SIG-M5 treated with dmso at 0.1 percent for 504 hours (cell line): ENCODE measurements around the gene PCNX2.

ENCODE experiments used
- DNase-seq: peaks from one replicate; lab custom pipeline; 2025; ENCODE audit not compliant: unreplicated experiment; lab: John Stamatoyannopoulos, UW

PCNX2 gene

DNA sequence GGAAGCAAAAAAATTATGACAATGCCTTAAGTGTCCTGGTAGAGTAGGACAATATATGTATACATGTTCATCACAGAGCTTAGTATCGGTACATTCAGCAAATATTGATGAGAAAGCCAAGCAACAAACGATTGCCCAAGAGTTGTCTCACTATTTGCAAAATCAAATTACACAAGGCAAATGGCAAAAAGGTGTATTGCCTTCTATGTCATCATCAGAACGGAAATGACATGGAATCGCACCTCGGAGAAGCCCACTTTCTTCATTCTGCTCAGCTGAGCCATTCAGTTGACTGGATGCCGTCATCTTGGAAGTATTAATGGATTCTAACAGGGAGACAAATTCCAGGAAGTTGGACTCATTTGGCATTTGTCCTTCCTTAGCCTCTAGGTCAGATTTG, 37.7 kb downstream of the PCNX2 start:
- no peak for DNase-seq

DNA sequence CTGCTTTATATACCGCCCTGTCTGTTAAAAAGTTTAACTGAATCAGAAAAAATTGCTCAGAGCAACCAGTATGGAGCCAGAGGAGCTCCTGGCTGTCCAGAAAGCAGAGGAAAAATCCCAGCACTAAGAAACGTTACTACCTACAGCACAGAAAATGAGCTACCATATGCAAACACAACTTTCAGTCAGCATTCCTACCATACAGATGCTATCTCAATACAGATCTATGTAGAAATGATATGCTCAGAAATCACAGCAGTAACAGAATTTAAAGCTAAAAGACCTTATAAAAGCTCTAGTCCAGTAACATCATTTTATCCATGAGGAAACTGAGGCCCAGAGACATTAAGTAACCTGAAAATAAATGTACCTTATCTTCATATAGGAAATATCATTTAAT, 38.7 kb downstream of the PCNX2 start:
- no peak for DNase-seq

DNA sequence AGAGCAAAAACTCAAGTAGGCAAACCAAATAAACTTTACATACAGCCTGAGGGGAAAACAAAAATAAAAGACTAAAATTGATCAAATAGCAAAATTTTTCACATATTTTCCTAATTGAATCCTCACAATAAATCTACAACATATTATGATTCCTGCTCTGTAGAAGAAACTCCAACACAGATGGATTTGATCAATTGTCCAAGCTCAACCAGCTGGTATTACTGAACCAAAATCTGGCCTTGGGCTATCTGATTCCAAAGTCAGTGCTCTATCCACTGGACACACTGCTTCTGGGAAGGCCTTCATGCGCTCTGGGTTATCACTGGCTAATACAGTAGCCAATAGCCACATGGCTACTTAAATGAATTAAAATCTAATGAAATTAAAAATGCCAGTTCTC, 39.3 kb downstream of the PCNX2 start:
- DNase-seq, result no peak

DNA sequence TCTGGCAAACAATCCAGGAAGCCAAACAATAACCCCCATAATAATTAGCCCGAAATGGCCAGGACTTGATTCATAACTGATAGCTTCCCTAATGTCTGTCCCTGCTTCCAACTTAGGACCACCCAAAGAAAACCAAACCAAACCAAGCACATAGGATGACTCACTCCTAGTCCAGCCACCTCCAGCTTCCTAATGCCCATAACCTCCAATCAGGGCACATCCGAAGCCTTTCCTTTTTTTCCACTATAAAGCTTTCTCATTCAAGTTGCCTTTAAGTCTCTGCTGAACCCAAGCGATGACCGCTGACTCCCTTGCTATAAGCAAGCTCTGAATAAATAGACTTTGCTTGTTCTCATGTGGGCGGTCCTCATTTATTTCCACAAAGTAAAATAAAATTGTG, 40.4 kb downstream of the PCNX2 start:
- no peak for DNase-seq

DNA sequence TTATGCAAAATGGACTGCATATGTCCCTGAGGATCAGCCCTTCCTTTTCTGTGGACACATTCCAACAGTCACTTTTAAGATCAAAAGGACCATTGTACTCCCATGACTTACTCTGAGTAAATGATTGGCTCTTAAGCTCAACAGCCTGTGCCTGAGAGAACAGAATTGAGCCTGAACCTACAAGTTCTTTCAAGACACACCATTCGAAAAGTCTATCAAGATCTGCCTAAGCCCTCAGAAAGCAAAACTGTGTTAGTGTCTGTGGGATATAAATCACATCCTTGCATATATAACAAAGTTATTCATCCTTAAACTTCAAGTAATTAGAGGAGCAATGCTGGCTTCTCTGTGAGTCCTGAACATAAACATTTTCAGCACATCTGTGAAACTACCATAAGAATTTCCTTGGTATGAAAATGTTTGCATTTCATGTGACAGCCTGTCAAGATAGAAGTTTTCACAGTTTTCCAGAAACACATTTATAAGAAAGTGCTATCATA, 41.6 kb downstream of the PCNX2 start:
- no peak for DNase-seq

DNA sequence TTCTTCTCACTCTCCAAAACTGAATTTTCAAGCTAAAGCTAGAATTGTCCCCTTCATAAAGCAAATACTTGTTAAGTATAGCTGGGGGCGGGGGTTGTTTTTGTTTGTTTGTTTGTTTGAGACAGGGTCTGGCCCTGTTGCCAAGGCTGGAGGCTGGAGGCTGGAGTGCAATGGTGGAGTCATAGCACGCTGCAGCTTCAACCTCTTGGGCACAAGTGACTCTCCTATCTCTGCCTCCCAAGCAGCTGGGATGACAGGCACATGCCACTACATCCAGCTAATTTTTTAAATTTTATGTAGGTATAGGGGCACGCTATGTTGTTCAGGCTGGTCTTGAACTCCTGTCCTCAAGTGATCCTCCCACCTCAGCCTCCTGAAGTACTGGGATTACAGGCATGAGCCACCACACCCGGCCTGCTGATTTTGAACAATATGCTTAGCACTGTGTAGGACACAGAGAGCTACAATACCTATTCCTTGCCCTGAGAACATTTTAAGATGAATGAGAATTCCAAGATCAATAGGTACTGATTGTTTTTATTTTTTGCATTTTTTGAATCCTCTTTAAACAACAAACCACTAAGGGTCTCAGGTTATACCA, 42.2 kb downstream of the PCNX2 start:
- no peak for DNase-seq

DNA sequence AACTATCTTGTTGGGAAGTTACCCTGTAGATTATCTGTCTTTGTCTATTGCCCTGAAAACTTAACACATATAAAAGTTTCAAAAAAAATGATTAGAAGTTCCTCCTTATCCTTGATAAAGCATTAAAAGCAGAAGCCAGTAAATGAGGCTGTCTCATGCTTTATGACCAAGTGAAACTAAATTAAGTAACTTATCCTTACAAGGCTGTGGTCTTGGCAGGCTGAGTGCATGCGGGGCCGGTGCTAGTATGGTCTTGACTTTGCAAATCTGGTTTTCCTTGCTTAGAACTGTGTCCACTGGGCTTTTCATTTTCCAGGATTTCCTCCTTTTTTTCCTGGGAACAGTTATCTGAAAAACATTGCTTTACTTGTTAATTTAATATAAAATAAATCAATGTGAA, 43.1 kb downstream of the PCNX2 start:
- DNase-seq, result peak; percentile 66

DNA sequence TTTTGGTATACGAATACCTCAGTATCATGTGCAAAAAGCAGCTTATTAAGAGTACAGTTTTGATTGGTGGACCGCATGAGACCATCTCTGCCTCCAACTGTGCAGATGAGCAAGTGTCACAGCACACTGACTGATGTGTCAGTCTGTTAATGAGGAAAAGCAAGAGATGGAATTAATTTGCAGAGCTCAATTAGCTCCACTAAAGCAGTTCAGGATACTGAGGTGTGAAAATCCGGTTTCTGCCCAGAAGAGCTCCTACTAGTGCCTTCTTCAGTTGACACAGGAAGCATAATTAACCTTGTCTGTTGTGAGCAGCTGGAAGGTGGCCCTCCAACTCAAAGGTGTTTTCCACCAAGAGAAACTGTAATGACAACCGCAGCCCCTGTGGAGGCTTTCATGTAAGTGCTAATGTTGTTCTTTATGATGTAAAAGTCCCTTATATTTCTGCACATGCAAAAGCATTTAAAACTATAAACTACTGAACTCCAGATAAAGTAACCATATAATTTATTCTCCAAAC, 44.3 kb downstream of the PCNX2 start:
- DNase-seq, result no peak

DNA sequence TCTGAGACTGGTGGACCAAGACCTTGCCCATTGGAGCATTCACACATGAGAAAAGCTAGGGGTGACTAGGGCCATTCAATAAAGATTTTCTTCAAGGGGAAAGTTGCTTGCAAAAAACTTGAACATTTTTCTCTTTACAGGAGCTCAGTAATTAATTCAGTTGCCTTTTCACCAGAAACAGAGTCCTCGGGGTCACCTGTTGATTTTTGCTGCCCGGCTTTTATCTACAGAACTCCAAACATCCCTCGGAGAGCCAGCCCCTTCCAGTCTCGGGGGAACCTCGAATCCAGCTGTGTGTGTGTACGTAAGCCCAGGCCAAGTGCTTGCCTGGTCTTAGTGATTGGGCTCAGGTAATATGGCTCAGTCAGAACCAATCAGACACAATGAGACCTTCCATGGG, 47.5 kb downstream of the PCNX2 start:
- no peak for DNase-seq

DNA sequence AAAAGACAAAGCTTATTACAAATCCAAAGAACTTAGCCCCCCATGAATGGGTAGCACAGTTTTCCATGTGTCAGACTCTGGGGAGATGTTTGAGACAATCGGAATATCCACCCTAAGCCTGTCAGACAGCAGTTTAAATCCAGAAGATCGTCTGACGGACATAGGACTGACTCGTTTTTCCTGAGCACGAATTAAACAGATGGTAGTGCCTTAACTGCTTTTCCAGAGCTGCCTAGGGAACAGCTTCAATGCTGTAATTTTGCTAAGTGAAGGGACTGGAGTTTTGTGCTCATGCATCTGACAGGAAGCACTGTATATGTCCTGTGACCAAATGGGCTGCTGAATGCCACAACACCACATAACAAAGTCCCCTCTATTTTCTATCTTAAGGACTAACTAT, 48.6 kb downstream of the PCNX2 start:
- no peak for DNase-seq

DNA sequence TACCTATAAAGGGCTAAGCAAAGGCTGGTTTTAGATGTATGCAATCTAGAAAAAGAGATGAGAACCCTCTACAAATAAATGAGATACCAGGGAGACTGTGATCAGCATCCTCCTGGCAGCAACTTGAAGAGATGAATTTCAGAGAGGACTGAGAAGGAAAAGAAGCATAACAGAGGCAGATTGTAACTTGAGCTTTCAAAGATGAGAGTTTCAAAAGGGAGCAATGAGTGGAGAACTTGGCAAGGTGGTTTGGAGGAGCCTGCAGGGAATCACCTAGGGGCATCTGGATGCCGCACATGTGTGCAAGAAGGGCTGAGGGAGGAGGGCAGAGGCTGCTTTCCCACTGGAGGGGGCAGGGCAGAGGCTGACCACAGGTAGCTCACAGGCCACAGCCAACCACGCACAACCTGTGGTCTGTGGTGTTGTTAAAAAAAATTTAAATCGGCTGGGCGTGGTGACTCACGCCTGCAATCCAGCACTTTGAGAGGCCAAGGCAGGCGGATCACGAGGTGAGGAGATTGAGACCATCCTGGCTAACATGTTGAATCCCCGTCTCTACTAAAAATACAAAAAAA, 50.2 kb downstream of the PCNX2 start:
- DNase-seq, result no peak

DNA sequence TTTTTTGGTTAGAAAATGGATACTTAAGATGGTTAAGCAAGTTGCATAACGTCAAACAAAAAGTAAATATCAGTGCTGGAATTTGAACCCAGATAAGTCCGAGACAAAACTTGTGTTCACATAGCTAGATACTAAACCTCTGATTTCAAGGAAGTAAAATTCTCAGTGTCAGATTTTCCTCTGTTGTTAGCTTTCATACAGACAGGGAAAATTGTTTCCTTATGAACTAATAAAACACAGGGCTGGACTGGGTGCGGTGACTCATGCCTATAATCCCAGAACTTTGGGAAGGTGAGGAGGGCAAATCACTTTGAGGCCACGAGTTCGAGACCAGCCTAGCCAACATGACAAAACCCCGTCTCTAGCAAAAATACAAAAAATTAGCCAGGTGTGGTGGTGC, 51.3 kb downstream of the PCNX2 start:
- no peak for DNase-seq

DNA sequence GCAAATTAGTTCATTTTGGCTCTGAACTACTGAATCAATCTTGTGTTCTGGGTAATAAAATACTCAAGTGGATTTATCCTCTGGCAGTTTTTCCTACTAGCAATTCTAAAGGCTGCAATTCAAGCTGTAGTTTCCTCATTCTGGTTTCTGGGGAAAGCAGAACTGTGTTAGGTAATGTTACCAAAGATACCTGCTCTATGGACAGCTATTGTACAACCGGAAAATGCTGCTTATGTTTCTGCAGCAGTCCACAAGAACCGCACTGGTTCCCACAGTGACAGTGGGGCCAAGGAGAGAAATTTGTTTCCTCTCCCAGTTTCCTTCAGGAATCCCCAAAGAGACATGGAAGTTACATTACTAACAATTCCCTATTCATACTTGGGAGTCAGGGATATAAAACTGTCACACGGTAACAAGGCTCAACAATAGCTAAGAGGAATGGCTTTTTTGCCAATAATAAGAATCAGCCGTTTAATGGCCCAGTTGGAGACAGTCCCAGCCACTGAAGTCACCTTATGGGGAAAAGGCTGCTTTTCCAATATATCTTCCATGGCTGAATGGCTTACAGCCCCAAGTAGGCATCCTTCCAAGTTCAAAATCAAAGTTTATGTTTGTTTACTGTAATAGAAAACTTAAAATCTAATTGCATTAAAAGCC, 52.6 kb downstream of the PCNX2 start:
- DNase-seq, result peak; percentile 87

DNA sequence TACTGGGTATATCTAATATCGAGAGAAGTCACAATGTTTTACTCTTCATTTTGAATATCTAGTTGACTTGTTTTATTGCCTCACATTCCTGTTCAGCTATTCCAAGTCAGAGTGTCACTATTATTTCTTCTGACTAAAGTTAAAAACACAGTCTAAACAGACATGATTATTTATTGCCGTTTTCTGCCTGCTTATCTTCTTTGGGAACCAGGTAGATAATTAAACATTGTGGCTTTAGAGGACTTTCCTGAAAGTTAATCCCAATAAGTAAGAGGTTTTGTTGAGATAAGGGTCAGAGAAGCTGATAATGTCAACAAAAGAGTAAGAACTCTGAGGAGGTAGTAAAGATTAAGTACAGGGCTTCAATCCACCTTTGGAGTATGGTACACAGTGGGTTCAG, 53.8 kb downstream of the PCNX2 start:
- DNase-seq, result no peak

DNA sequence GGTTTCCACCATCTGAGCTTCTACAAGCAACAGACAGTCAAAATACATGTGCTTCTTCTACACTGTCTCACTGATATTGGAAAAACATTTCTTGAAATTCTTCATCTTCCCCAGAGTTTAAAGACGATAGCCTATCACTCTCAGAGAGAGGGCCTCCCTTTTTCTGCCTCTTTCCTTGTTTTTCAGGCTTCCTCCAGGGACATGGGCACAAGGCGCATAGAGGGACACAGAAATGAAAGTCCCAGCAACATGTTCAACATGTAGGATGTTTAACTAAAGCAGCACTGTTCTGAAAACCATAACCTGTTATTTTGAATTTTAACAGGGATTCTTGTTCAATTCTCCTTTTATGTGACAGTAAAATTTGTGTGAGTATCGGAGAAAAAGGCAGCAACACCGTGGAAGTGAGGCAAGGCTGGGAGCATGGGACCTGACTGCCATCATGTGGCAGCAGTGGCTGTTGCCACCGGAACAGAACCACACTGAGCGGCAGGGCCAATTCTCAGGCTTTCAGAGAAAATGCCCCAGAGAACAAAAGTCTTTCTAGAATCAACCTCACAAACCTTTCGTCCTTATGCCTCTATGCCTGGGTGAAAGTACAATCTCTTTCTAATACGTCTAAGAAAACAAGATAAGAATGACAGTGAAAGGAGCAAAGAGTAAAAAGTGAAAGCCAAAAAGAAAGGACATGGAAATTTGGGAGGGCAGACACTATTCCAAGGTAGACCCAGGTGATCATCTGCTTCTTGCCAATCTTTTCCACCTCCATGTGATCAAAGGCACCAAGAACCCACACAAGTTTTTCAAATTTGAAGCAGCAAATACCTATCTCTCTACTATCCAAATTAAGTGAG, 54.5 kb downstream of the PCNX2 start:
- DNase-seq, result peak; percentile 67

DNA sequence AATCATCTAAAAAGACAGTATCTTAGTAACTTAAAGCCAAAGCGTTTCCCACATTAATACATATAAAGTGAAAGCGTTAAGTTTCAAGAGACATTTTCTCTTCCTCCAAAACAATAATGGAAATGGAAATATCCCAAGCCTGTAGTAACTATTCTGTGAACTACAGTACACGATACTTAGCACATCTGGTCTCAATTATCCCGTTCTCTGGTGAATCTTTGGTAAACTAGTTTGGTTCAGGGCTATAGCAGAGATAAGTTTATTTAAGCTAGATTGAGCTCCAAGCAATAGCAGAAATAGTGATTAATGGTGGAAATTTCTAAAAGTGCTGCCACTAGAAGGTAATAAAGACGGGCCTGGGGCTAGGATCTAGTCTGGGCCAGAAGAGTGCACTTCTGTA, 55.2 kb downstream of the PCNX2 start:
- DNase-seq, result no peak

DNA sequence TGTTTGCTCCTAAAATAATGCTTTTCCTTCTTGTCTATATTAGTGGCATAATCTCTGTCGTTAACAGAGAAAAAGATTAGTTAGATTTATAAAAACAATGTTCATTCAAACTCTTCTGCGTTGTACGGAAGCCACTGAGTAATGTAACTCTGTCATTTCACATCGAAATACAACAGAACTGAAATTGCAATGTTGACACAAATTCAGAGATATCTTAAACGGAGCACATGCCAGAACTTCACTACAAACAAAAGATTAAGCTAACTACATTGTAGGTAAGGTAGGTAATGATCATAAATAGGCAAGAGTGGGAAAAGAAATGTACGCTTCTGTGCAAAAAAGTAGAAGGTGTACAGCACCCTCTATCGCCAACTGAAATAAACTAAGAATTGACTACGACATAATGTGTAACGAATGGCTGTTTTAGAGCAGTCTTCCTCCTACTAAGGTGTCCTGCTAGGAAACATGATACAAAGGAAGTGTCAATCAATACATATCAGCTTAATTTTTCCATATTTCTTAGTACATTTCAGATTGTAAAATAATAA, 56.6 kb downstream of the PCNX2 start:
- DNase-seq, result no peak

DNA sequence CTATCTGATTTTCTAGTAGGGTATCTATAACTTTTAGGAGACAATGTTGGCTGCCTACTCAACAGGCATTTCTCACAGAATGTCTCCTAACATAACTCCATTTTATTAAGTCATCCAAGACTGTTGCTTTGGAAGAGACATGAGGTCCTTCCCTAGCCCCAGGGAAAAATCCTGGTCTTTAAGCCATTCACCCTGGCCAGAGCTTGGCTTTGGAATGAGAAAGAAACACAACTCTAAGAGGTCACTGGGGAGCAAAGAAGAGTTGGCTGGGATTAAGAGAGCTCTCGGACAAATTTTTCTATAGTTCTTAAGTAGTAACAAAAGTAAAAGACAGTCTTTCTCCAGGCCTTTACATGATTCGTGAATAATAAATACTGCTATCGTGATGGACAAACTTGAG, 57.9 kb downstream of the PCNX2 start:
- no peak for DNase-seq

DNA sequence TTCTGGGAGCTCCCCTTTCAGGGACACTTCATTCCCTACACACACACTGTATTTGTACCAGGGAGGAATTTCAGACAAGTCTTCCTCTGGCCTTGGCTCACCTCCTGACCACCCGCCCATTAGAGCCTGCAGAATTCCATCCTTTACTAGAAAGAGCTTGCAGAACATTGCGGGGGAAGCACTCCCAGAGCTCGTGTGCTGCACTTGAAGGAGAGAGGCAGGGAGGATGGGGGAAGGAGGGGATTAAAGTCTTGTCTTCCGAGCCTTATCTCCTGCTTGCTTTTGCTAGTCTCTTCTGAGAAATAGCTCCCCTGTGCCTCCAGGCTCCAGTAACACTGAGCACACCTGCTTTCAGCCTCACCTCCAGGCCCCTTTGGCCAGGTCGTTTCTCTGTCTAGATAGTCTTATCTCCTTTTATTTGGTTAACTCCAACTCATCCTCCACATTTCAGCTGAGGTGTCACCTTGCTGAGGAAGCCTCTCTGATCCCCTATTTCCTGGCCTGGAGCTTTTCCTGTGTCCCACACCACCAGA, 62.0 kb downstream of the PCNX2 start:
- no peak for DNase-seq

DNA sequence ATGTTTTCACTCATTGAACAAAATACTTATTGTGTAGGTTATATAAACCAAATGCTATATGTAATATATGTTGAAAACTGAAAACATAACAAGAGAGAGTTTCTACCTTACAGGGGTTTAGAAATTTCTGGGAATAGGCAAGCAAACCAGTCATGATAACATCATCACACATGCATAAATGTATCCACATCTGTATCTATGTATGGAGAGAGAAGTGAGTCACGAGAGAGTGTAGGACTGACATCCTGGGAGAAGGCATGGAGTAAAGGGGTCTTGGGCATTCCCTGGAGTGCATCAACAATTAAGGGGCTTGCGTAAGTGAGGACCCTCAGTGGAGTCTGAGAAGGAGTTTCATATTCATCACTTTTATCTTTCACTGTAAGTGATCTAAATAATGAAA, 65.5 kb downstream of the PCNX2 start:
- no peak for DNase-seq

DNA sequence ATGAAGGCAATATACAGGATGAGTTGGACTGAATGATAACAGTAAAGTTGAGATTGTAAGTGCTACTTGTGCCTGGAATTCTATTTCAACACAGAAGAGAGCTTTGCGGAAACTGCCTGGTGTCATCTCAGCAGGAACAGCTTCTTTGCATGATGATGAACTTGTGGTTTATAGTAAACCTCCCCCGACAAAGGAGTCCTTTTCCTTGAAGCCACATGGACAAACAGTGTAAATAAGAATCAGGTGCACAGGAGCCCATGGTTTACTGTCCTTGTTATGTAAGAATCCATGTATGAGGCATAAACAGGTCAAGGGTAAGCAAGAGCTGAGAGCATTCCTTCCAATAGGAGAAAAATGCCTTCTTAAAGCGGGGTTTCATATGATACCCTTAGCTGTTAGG, 66.2 kb downstream of the PCNX2 start:
- no peak for DNase-seq
